SU-DHL-6 (cell line): ENCODE measurements around the gene MIOX.

Experiments used
- H2AFZ ChIP-seq: fragments of 200-600 bp; sonication (generic); 2 replicates; pipeline ENCODE4 v1.6.1; 2014; ENCODE audit warnings: low read depth, mild to moderate bottlenecking, moderate library complexity, mixed read lengths, antibody characterized with exemption, low read length; ENCODE audit not compliant: severe bottlenecking
- H3F3A ChIP-seq: fragments of 200-600 bp; shearing (Covaris generic); 2 replicates; pipeline ENCODE4 v1.6.0; 2016; ENCODE audit warnings: antibody characterized with exemption, mild to moderate bottlenecking; ENCODE audit not compliant: insufficient read depth
- H3K27ac ChIP-seq: fragments of 200-600 bp; sonication (generic); 2 replicates; pipeline ENCODE4 v1.5.1; 2016; ENCODE audit warnings: low read depth, mild to moderate bottlenecking, low read length, moderate library complexity, mixed read lengths
- H3K27me3 ChIP-seq: fragments of 200-600 bp; sonication (generic), shearing (Covaris generic); 2 replicates; pipeline ENCODE4 v1.6.0; 2014; ENCODE audit warnings: mild to moderate bottlenecking, low read length
- H3K36me3 ChIP-seq: fragments of 200-600 bp; sonication (generic); 2 replicates; pipeline ENCODE4 v1.6.1; 2014; ENCODE audit warnings: mild to moderate bottlenecking, low read length, mixed read lengths
- H3K4me2 ChIP-seq: fragments of 300-600, 200-600 bp; shearing (Covaris generic), sonication (generic); 2 replicates; pipeline ENCODE4 v1.6.0; 2014; ENCODE audit warnings: low read length, low read depth, mild to moderate bottlenecking; ENCODE audit not compliant: poor library complexity, severe bottlenecking
- H3K4me3 ChIP-seq: fragments of 200-600 bp; sonication (generic); 2 replicates; pipeline ENCODE4 v1.5.1; 2014; ENCODE audit warnings: antibody characterized with exemption, low read length, mild to moderate bottlenecking, mixed read lengths; ENCODE audit not compliant: insufficient read depth, poor library complexity, severe bottlenecking
- H3K79me2 ChIP-seq: fragments of 200-600 bp; sonication (generic); 2 replicates; pipeline ENCODE4 v1.6.1; 2014; ENCODE audit warnings: mild to moderate bottlenecking, low read length, moderate library complexity; ENCODE audit not compliant: insufficient read depth
- H3K9ac ChIP-seq: fragments of 200-600 bp; sonication (generic); 2 replicates; pipeline ENCODE4 v1.7.0; 2014; ENCODE audit warnings: mild to moderate bottlenecking, low read length
- H3K9me2 ChIP-seq: fragments of 200-600 bp; sonication (generic); replicated peaks from 2 replicates; pipeline ENCODE4 v1.6.1; 2014; ENCODE audit warnings: low read length; ENCODE audit not compliant: insufficient read depth
- H3K9me3 ChIP-seq: fragments of 200-600 bp; sonication (generic); 2 replicates; pipeline ENCODE4 v1.6.1; 2014; ENCODE audit warnings: low read length, mixed read lengths; ENCODE audit not compliant: insufficient read depth
- H4K20me1 ChIP-seq: fragments of 200-600 bp; sonication (generic); 2 replicates; pipeline ENCODE4 v1.6.1; 2014; ENCODE audit warnings: low read depth, mild to moderate bottlenecking, antibody characterized with exemption, low read length, moderate library complexity, mixed read lengths
- CTCF ChIP-seq: fragments of 200-600 bp; sonication (generic); IDR thresholded peaks from one replicate; pipeline ENCODE4 v1.5.1; 2017; ENCODE audit warnings: antibody characterized with exemption, mild to moderate bottlenecking, low read length, moderate library complexity; ENCODE audit not compliant: insufficient read depth, poor library complexity, severe bottlenecking
- EZH2phosphoT487 ChIP-seq: fragments of 200-600 bp; sonication (generic), shearing (Covaris generic); conservative IDR thresholded peaks from 2 replicates; pipeline ENCODE4 v1.6.1; 2018; ENCODE audit warnings: mild to moderate bottlenecking, antibody characterized with exemption, low read length, moderate library complexity, mixed read lengths

Gene MIOX

GRCh38 chr22:50446708-50447575 lies 39.7 kb upstream of the MIOX start:
- TF ChIP-seq CTCF (no peak), EZH2phosphoT487 (no peak)
- no peak overlapping the region for H3K4me2 ChIP-seq
- peaks cover under 1% of the 10 kb centered on the region; the same call in 1 of the 2 replicates for H3K36me3 ChIP-seq
- H3K9me3 ChIP-seq = no peaks in the 10 kb centered on the region
- no peaks in the 10 kb centered on the region for H3K27me3 ChIP-seq
- no peaks in the 10 kb centered on the region for H3K79me2 ChIP-seq
- peaks cover 66% of the 10 kb centered on the region for H3F3A ChIP-seq
- H3K9ac ChIP-seq = no peak overlapping the region
- no peaks in the 10 kb centered on the region for H3K9me2 ChIP-seq
- no peaks in the 10 kb centered on the region for H4K20me1 ChIP-seq
- H3K27ac ChIP-seq = no peak overlapping the region
- H3K4me3 ChIP-seq = no peak overlapping the region
- H2AFZ ChIP-seq = no peak overlapping the region

GRCh38 chr22:50447576-50448551 lies 38.8 kb upstream of the MIOX start:
- H4K20me1 ChIP-seq = no peaks in the 10 kb centered on the region
- H3K9me3 ChIP-seq = no peaks in the 10 kb centered on the region
- no peak overlapping the region for H3K27ac ChIP-seq
- peaks cover 7% of the 10 kb centered on the region for H3K36me3 ChIP-seq
- no peak overlapping the region for H2AFZ ChIP-seq
- no peaks in the 10 kb centered on the region for H3K9me2 ChIP-seq
- no peak for TF ChIP-seq EZH2phosphoT487
- no peak for TF ChIP-seq CTCF
- H3K27me3 ChIP-seq = no peaks in the 10 kb centered on the region
- no peak overlapping the region for H3K4me2 ChIP-seq
- H3K9ac ChIP-seq = no peak overlapping the region
- no peak overlapping the region for H3K4me3 ChIP-seq
- no peaks in the 10 kb centered on the region for H3K79me2 ChIP-seq
- H3F3A ChIP-seq = peaks cover 70% of the 10 kb centered on the region

- Histone ChIP-seq H2AFZ (no peak overlapping the region), H3F3A (peaks cover 37% of the 10 kb centered on the region), H3K4me2 (no peak overlapping the region)
These were observed 34.0 kb upstream of the MIOX start for GRCh38 chr22:50452649-50453048.

More at GRCh38 chr22:50452649-50453048, 34.0 kb upstream of the MIOX start:
- Histone ChIP-seq H3K9me3 (no peaks in the 10 kb centered on the region), H3K79me2 (no peaks in the 10 kb centered on the region), H3K4me3 (no peak overlapping the region), H4K20me1 (no peaks in the 10 kb centered on the region), H3K9ac (no peak overlapping the region), H3K27me3 (no peaks in the 10 kb centered on the region), H3K36me3 (peaks cover 8% of the 10 kb centered on the region), H3K9me2 (no peaks in the 10 kb centered on the region), H3K27ac (peak overlapping the region; percentile 39; the same call in 1 of the 2 replicates)
- TF ChIP-seq EZH2phosphoT487 (no peak), CTCF (no peak)
